Measurements from ENCODE around the gene RPP40.

- TF ChIP-seq POLR2A (IDR thresholded peaks at IDR 0.05) (no peak), CTCF (IDR thresholded peaks at IDR 0.05) (no peak), EP300 (IDR thresholded peaks at IDR 0.05) (no peak)
These were observed 6.0 kb downstream of the RPP40 start for GRCh38 chr6:4997862-4998261.
